Caco-2 (cell line): ENCODE data around the gene VAV2. TPM values are rescaled to one million over a fixed set of nuclear protein-coding genes. Genes with fewer than 3 reads are reported as not detected.
A peak's percentile ranks its signal among the peaks of the same experiment; 100 is the strongest.

Experiments used
- BruUV-seq: library from RNA; stranded (reverse); fragments of 400-500 nt; replicated peaks from 2 replicates; lab custom pipeline; 2021; lab: Mats Ljungman, UMichigan
- CTCF ChIA-PET: fragments of 300-600 bp; sonication (Branson Sonifier 250); formaldehyde crosslinking; loops from one replicate; lab custom pipeline; 2022; ENCODE audit warnings: antibody characterized with exemption; lab: Charles Lee
- POLR2A ChIA-PET: fragments of 300-600 bp; sonication (Branson Sonifier 250); formaldehyde crosslinking; loops from one replicate; lab custom pipeline; 2022; ENCODE audit warnings: antibody characterized with exemption; lab: Charles Lee
- DNase-seq, 2 experiments: peaks; one replicate each; pipeline versions ENCODE4 v3.0.0 to v3.0.0-alpha.2; 2020 to 2022
- H3K27me3 ChIP-seq: replicated peaks from 2 replicates; pipeline ENCODE4 v1.6.0; 2011; ENCODE audit warnings: low read length; ENCODE audit not compliant: control insufficient read depth, insufficient read depth
- H3K36me3 ChIP-seq: 2 replicates; pipeline ENCODE4 v1.5.1; 2011; ENCODE audit warnings: low read length; ENCODE audit not compliant: control insufficient read depth, insufficient read depth
- H3K4me1 ChIP-seq: fragments of 250-450 bp; sonication (Bioruptor Pico); 2 replicates; pipeline ENCODE4 v1.5.1; 2020; ENCODE audit warnings: mild to moderate bottlenecking
- H3K4me3 ChIP-seq: 2 replicates; pipeline ENCODE4 v1.5.1; 2011; ENCODE audit warnings: low read depth, mild to moderate bottlenecking, control low read depth, low read length
- H3K9me3 ChIP-seq: fragments of 250-450 bp; sonication (Bioruptor Pico); 2 replicates; pipeline ENCODE4 v1.5.1; 2020; ENCODE audit warnings: mild to moderate bottlenecking, moderate library complexity
- H3K27ac Mint-ChIP-seq: one replicate; pipeline ENCODE4 v1.8.0; 2022; ENCODE audit warnings: mixed read lengths; ENCODE audit not compliant: unreplicated experiment
- H3K27me3 Mint-ChIP-seq: one replicate; pipeline ENCODE4 v1.8.0; 2022; ENCODE audit warnings: mixed read lengths; ENCODE audit not compliant: insufficient read depth, unreplicated experiment
- H3K36me3 Mint-ChIP-seq: one replicate; pipeline ENCODE4 v1.8.0; 2022; ENCODE audit warnings: mild to moderate bottlenecking, mixed read lengths; ENCODE audit not compliant: insufficient read depth, unreplicated experiment
- H3K4me1 Mint-ChIP-seq: one replicate; pipeline ENCODE4 v1.8.0; 2022; ENCODE audit warnings: low read depth, mixed read lengths; ENCODE audit not compliant: unreplicated experiment
- H3K4me3 Mint-ChIP-seq: one replicate; pipeline ENCODE4 v1.8.0; 2022; ENCODE audit warnings: mild to moderate bottlenecking, moderate library complexity, mixed read lengths; ENCODE audit not compliant: unreplicated experiment
- H3K9me3 Mint-ChIP-seq: one replicate; pipeline ENCODE4 v1.8.0; 2022; ENCODE audit warnings: mixed read lengths; ENCODE audit not compliant: unreplicated experiment
- intact Hi-C: fragments of 100-400 bp; cut with micrococcal nuclease; formaldehyde crosslinking; loops from one replicate; pipeline ENCODE4 v1.10.0; 2022; ENCODE audit not compliant: unreplicated experiment
- total RNA-seq: library from RNA; stranded (reverse); gene quantifications from 2 replicates; pipeline ENCODE4 v1.2.3, GENCODE V29; 2022
- TF ChIP-seq, protein P1 (sequence below), 2 experiments: fragments of 200-600 bp in 1 of 2; IDR thresholded peaks; 1 replicate in 1 of 2; 2 replicates in 1 of 2; pipeline versions ENCODE4 v1.5.1 to v1.8.0; 2011 to 2022; ENCODE audit warnings: antibody characterized with exemption in 1 of 2, control low read depth in 1 of 2, inconsistent platforms in 1 of 2, low read depth in 1 of 2, low read length in 1 of 2, mild to moderate bottlenecking in 1 of 2, moderate library complexity in 1 of 2; ENCODE audit not compliant: insufficient read depth in 1 of 2, severe bottlenecking in 1 of 2, unreplicated experiment in 1 of 2

The VAV2 gene
- total RNA-seq, 1 experiment from 2014 or later: 55.3 TPM

DNA sequence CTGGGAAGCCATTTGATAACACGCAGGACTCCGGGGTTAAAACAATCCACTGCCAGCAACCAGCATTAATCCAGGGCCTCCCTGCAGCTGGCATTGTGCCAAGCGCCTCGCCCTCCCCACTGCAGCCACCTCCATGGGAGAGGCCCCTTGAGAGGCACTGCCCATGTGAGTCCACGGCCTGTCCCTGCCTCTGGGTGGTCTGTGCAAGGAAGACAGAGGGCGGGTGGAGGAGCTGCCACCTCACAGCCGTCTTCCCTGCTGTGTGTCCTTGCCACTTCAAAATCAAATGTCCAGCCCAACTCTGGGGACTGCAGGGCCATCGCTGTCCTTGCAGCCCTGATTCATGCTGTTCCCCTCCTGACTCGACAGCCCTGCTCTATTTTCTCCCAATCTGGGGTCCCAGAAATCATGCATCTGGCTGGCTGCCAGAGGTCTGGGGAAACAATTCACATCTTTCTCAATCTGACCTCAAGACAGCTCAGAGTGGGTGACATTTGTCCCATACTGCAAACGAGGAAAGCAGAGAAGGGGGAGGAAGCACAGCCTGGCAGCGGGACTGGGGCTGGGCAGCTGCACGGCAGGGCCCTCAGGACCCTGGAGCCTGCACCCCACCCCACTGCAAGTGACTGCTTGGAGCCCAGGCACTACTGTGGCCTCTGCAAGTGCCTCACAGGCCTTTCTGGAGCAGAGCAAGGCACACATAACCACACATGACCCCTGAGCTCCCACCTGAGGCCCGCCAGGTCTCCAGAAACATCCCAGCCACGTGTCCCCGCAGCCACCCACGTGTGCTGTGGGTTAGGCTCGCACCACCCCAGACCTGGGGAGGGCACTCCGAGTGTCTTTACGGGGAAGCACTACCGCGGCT lies 48.9 kb upstream of the VAV2 start:
- TF ChIP-seq, protein P1, sequence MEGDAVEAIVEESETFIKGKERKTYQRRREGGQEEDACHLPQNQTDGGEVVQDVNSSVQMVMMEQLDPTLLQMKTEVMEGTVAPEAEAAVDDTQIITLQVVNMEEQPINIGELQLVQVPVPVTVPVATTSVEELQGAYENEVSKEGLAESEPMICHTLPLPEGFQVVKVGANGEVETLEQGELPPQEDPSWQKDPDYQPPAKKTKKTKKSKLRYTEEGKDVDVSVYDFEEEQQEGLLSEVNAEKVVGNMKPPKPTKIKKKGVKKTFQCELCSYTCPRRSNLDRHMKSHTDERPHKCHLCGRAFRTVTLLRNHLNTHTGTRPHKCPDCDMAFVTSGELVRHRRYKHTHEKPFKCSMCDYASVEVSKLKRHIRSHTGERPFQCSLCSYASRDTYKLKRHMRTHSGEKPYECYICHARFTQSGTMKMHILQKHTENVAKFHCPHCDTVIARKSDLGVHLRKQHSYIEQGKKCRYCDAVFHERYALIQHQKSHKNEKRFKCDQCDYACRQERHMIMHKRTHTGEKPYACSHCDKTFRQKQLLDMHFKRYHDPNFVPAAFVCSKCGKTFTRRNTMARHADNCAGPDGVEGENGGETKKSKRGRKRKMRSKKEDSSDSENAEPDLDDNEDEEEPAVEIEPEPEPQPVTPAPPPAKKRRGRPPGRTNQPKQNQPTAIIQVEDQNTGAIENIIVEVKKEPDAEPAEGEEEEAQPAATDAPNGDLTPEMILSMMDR (IDR thresholded peaks at IDR 0.05; ENCODE audit: insufficient read depth in 1 of 2, low read depth in 1 of 2, low read length in 1 of 2, severe bottlenecking in 1 of 2, unreplicated experiment in 1 of 2): no peak
- CTCF ChIA-PET: no interaction called here
- H3K4me1 Mint-ChIP-seq: no peaks in the 10 kb centered on the region
- Histone ChIP-seq H3K27me3 (no peaks in the 10 kb centered on the region), H3K36me3 (no peaks in the 10 kb centered on the region; the same call in 1 of the 2 replicates), H3K9me3 (no peaks in the 10 kb centered on the region), H3K4me3 (no peak overlapping the region), H3K4me1 (no peaks in the 10 kb centered on the region)
- intact Hi-C loops: no loop called here
- H3K27me3 Mint-ChIP-seq: no peaks in the 10 kb centered on the region
- no peaks in the 10 kb centered on the region for H3K9me3 Mint-ChIP-seq
- H3K4me3 Mint-ChIP-seq: no peak overlapping the region
- DNase-seq: no peak
- POLR2A ChIA-PET: no interaction called here
- BruUV-seq: no TSS peak
- no peak overlapping the region for H3K27ac Mint-ChIP-seq
- peaks cover 47% of the 10 kb centered on the region for H3K36me3 Mint-ChIP-seq

DNA sequence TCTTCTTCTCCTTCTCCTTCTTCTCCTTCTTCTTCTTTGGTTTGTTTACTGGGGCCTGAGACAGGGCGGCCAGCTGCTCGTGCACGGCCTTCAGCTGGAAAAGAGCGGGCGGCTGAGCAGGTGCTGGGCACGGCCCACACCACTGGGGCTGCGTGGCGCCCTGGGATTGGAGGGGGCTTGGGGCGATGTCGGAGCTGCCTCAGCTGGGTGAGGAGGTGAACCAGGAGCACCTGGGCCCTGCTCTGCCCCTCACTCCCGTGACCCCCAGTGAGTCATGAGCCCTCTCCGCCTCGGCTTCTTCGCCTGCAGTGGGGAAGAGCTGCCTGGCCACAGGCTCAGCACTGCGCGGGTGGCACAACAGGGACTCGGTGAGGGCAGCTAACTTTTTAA lies 48.0 kb upstream of the VAV2 start:
- H3K36me3 Mint-ChIP-seq: peaks cover 50% of the 10 kb centered on the region

DNA sequence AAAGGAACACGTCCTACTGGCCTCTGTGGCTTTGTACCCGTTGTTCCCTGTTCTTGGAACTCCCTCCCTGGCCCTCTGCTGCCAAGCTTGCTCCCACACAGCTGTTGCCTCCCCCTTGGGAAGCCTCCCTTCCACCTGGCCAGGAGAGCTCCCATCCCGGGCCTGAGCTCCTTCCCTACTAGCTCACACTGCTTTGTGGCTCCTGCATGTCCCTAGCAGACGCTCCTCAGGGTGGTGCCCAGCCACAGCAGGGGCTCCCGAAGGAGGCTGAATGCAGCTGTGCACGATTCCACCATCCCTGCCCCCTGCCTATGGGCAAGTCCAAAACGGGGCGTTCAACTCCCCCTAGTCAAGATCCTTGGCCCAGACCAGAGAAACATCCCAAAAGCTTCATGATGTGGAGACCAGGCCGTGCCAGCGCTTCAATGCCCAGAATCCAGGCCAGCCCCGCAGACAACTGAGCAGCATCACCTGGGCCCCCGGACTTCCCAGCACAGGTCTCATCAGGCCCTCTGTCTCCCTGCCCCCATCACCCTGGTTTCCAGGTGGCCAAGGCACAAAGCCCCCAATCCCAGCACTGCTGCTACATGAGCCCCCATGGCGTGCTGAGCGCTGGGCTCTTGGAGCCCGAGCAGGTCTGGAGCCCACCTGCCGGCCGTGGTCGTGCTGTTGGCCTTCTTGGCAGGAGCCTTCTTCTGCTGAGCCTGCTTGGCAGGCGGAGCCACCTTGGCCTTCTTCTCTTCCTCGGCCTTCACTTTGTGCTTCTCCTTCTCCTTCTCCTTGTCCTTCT lies 47.5 kb upstream of the VAV2 start:
- H3K4me3 ChIP-seq: no peak overlapping the region
- no peaks in the 10 kb centered on the region for H3K4me1 ChIP-seq
- peaks cover 4% of the 10 kb centered on the region; the same call in 1 of the 2 replicates for H3K36me3 ChIP-seq
- no peaks in the 10 kb centered on the region for H3K9me3 ChIP-seq
- no peaks in the 10 kb centered on the region for H3K27me3 ChIP-seq
- Mint-ChIP-seq H3K9me3 (no peaks in the 10 kb centered on the region), H3K4me3 (peak overlapping the region; percentile 6), H3K4me1 (no peaks in the 10 kb centered on the region), H3K27me3 (no peaks in the 10 kb centered on the region), H3K36me3 (peaks cover 52% of the 10 kb centered on the region), H3K27ac (no peak overlapping the region)
- ChIA-PET POLR2A (no interaction called here), CTCF (no interaction called here)
- intact Hi-C loops: no loop called here
- TF ChIP-seq, protein P1 (IDR thresholded peaks at IDR 0.05; ENCODE audit: insufficient read depth in 1 of 2, low read depth in 1 of 2, low read length in 1 of 2, severe bottlenecking in 1 of 2, unreplicated experiment in 1 of 2): no peak
- DNase-seq: no peak
- no TSS peak for BruUV-seq

More for the DNA sequence above, 48.0 kb upstream of the VAV2 start:
- Mint-ChIP-seq H3K27ac (no peak overlapping the region), H3K9me3 (no peaks in the 10 kb centered on the region), H3K4me1 (no peaks in the 10 kb centered on the region), H3K4me3 (peak overlapping the region; percentile 6), H3K27me3 (no peaks in the 10 kb centered on the region)
- CTCF ChIA-PET: no interaction called here
- POLR2A ChIA-PET: no interaction called here
- H3K4me1 ChIP-seq: no peaks in the 10 kb centered on the region
- H3K9me3 ChIP-seq: no peaks in the 10 kb centered on the region
- H3K27me3 ChIP-seq: no peaks in the 10 kb centered on the region
- no TSS peak for BruUV-seq
- TF ChIP-seq, protein P1 (IDR thresholded peaks at IDR 0.05; ENCODE audit: insufficient read depth in 1 of 2, low read depth in 1 of 2, low read length in 1 of 2, severe bottlenecking in 1 of 2, unreplicated experiment in 1 of 2): no peak
- intact Hi-C loops: no loop called here
- DNase-seq: no peak
- H3K36me3 ChIP-seq: 0 out of 2 replicates have a peak, but pooled peaks cover 2% of the 10 kb centered on the region
- H3K4me3 ChIP-seq: no peak overlapping the region
